ENCODE data around the gene AJAP1. TPM values are rescaled to one million over a fixed set of nuclear protein-coding genes. Genes with fewer than 3 reads are reported as not detected.

Gene AJAP1
- total RNA-seq, 4 donors from 2014 or later: under 0.01 to 0.21 (median 0.10) TPM

DNA sequence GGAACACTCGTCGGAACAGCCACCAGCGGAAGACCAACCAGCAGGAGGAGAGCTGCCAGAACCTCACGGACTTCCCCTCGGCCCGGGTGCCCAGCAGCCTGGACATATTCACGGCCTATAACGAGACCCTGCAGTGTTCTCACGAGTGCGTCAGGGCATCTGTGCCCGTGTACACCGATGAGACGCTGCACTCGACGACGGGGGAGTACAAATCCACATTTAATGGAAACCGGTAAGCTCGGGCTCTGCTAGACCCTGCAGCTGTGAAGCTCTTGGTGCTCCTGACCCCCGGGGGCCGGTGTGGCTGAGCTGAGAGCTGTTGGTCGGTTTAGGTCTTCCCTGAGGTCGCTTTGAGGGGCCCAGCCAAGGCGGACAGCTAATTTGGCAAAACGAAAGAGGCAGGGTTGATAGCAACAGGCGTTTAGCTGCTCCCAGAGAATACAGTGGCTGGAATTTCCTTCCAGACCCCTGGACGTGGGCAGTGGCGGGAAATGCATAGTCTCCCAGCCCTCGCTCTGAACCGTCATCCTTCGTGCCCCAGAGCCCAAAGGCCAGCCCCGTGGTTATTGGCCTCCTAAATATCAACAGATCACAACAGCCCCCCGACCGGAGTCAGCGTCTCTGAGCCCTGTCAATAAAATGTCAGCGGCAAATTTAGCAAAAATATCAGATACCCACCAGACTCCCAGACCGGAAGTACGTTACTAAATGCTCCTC lies 118.0 kb downstream of the AJAP1 start:
- no peaks in the 10 kb centered on the region for H3K4me1 ChIP-seq
- no peak overlapping the region for H3K4me3 ChIP-seq
- DNase-seq (ENCODE audit: low spot score in 2 of 2): no peak
- WGBS, 2 donors: 68 to 78% methylated on average over 29 to 37 of the region's 37 CpGs
- no peak for TF ChIP-seq EP300 (IDR thresholded peaks at IDR 0.05)
- TF ChIP-seq, protein P1, sequence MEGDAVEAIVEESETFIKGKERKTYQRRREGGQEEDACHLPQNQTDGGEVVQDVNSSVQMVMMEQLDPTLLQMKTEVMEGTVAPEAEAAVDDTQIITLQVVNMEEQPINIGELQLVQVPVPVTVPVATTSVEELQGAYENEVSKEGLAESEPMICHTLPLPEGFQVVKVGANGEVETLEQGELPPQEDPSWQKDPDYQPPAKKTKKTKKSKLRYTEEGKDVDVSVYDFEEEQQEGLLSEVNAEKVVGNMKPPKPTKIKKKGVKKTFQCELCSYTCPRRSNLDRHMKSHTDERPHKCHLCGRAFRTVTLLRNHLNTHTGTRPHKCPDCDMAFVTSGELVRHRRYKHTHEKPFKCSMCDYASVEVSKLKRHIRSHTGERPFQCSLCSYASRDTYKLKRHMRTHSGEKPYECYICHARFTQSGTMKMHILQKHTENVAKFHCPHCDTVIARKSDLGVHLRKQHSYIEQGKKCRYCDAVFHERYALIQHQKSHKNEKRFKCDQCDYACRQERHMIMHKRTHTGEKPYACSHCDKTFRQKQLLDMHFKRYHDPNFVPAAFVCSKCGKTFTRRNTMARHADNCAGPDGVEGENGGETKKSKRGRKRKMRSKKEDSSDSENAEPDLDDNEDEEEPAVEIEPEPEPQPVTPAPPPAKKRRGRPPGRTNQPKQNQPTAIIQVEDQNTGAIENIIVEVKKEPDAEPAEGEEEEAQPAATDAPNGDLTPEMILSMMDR (IDR thresholded peaks at IDR 0.05): no peak
- TF ChIP-seq POLR2A (IDR thresholded peaks at IDR 0.05): no peak
- no peaks in the 10 kb centered on the region for H3K36me3 ChIP-seq
- H3K9me3 ChIP-seq: no peaks in the 10 kb centered on the region
- no peak overlapping the region for H3K27ac ChIP-seq
- no peaks in the 10 kb centered on the region for H3K27me3 ChIP-seq

DNA sequence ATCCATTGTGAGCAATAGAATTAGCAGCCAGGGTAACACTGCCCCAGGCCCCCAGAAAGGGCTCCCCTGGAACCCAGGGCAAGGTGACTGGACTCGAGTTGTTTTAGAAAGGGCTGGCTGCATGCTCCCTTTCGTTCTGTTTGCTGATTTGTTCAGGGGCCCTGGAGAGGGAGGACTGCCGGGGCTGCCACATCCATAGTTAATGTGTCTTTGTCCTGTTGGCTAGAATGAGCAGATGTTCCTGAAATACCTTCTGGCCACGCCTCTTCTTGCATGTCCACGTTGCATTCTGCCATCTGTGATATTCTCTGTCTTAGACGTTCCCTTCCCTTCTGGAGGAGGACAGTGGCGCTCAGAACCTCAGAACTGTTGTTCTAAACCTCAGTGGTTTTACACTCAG lies 118.8 kb downstream of the AJAP1 start:
- TF ChIP-seq, protein P1 (IDR thresholded peaks at IDR 0.05): no peak
- TF ChIP-seq EP300 (IDR thresholded peaks at IDR 0.05): no peak
- TF ChIP-seq POLR2A (IDR thresholded peaks at IDR 0.05): no peak

DNA sequence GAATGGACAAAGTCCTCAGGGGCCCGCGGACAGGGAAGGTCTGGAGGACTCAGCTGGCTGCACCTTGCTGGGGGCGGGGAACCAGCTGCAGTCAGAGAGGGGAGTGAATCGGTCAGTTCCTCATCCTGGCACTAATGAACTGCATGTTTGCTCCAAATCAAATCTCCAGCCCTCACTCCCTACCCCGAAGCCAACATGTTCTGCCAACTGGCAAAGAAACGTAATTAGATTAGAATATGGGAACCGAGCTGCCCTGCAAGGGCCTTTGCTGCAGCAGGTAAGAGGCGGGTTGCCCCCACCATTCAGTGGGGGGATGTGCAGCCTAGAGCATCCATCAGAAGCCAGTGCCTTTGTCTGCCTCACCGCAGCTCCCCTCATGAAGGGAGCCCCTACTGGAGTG lies 121.1 kb downstream of the AJAP1 start:
- TF ChIP-seq, protein P1 (IDR thresholded peaks at IDR 0.05): no peak
- TF ChIP-seq EP300 (IDR thresholded peaks at IDR 0.05) (no peak), POLR2A (IDR thresholded peaks at IDR 0.05) (no peak)

More for the DNA sequence above, 118.8 kb downstream of the AJAP1 start:
- Histone ChIP-seq H3K4me1 (peaks cover 0 to 2% (median 0%) of the 10 kb centered on the region in 4 donors), H3K9me3 (no peaks in the 10 kb centered on the region), H3K4me3 (no peak overlapping the region), H3K27ac (no peak overlapping the region), H3K27me3 (no peaks in the 10 kb centered on the region), H3K36me3 (no peaks in the 10 kb centered on the region)
- DNase-seq (ENCODE audit: low spot score in 2 of 2): no peak
- 65 to 69% methylated on average over 7 of the region's 7 CpGs for whole genome bisulfite sequencing, 2 donors

DNA sequence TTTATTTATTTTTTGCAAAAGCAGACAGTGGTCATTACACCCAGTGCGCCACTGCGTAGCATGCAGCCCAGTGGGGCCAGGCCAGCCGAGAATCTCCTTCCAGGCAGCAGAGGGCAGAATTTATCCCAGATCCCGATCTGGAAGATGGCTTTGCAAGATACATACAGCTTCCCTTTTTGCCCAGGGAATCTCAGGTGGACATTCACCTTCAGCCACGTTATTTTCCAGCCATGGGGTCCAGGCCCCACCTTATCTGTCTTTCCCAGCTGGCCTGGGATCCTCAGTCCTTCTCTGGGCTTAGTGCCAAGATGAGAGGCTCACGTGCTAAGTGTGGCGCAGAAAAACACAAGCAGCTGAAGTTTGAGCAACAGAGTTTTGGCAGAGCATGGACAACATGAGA lies 123.6 kb downstream of the AJAP1 start:
- Histone ChIP-seq H3K4me1 (peaks cover 0 to 6% (median 0%) of the 10 kb centered on the region in 4 donors), H3K27ac (no peak overlapping the region), H3K9me3 (no peaks in the 10 kb centered on the region), H3K36me3 (no peaks in the 10 kb centered on the region), H3K4me3 (no peak overlapping the region), H3K27me3 (no peaks in the 10 kb centered on the region)
- 20 to 24% methylated on average over 7 of the region's 7 CpGs for WGBS, 2 donors
- TF ChIP-seq, protein P1 (IDR thresholded peaks at IDR 0.05): peak in 4 of 5 experiments; percentile 12 to 36 (median 18)
- no peak for TF ChIP-seq EP300 (IDR thresholded peaks at IDR 0.05)
- no peak for TF ChIP-seq POLR2A (IDR thresholded peaks at IDR 0.05)
- peak in 1 of 2 donors; percentile 18 for DNase-seq (ENCODE audit: low spot score in 2 of 2)

More for the DNA sequence above, 121.1 kb downstream of the AJAP1 start:
- Histone ChIP-seq H3K27ac (no peak overlapping the region), H3K27me3 (no peaks in the 10 kb centered on the region), H3K4me1 (peaks cover 0 to 6% (median 0%) of the 10 kb centered on the region in 4 donors), H3K36me3 (no peaks in the 10 kb centered on the region), H3K4me3 (no peak overlapping the region), H3K9me3 (no peaks in the 10 kb centered on the region)
- WGBS, 2 donors: 85 to 90% methylated on average over 9 of the region's 9 CpGs
- no peak for DNase-seq (ENCODE audit: low spot score in 2 of 2)

DNA sequence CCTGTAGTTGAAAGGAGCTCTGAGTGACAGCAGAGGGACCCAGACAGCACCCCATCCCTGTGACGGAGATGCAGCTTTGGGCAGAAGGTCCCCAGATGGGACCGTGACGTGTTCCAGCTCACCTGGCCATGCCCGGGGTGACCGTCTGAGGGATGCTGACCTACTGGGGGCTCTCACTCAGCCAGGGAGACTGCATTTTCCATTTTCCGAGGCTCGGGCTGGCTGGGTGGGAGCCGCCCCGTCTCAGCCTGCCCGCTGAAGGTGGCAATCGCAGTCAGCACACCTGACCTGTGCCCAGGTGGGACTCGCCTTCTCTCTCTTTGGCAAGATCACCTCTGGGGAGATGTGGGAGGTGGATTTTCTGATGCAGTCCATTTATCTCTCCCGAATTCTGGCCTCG lies 127.2 kb downstream of the AJAP1 start:
- no peak for DNase-seq (ENCODE audit: low spot score in 2 of 2)
- Histone ChIP-seq H3K36me3 (no peaks in the 10 kb centered on the region), H3K4me1 (peaks cover 0 to 6% (median 0%) of the 10 kb centered on the region in 4 donors), H3K9me3 (no peaks in the 10 kb centered on the region), H3K27ac (no peak overlapping the region), H3K27me3 (no peaks in the 10 kb centered on the region), H3K4me3 (no peak overlapping the region)
- 92 to 93% methylated on average over 11 to 14 of the region's 14 CpGs for WGBS, 2 donors
- no peak for TF ChIP-seq POLR2A (IDR thresholded peaks at IDR 0.05)
- TF ChIP-seq EP300 (IDR thresholded peaks at IDR 0.05): no peak
- TF ChIP-seq, protein P1 (IDR thresholded peaks at IDR 0.05): no peak
